GM19240 (cell line): ENCODE results near the gene MARCHF10.
"Not testable (repeated sequence)": the region's sequence is repeated elsewhere in the genome, so short reads cannot be mapped to it uniquely, and the experiment has no call there.

Experiments
- DNase-seq: peaks from one replicate; pipeline ENCODE4 v3.0.0; 2011; ENCODE audit warnings: low spot score; ENCODE audit not compliant: insufficient read length

The MARCHF10 gene, protein sequence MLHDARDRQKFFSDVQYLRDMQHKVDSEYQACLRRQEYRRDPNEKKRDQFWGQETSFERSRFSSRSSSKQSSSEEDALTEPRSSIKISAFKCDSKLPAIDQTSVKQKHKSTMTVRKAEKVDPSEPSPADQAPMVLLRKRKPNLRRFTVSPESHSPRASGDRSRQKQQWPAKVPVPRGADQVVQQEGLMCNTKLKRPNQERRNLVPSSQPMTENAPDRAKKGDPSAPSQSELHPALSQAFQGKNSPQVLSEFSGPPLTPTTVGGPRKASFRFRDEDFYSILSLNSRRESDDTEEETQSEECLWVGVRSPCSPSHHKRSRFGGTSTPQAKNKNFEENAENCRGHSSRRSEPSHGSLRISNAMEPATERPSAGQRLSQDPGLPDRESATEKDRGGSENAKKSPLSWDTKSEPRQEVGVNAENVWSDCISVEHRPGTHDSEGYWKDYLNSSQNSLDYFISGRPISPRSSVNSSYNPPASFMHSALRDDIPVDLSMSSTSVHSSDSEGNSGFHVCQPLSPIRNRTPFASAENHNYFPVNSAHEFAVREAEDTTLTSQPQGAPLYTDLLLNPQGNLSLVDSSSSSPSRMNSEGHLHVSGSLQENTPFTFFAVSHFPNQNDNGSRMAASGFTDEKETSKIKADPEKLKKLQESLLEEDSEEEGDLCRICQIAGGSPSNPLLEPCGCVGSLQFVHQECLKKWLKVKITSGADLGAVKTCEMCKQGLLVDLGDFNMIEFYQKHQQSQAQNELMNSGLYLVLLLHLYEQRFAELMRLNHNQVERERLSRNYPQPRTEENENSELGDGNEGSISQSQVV

DNA sequence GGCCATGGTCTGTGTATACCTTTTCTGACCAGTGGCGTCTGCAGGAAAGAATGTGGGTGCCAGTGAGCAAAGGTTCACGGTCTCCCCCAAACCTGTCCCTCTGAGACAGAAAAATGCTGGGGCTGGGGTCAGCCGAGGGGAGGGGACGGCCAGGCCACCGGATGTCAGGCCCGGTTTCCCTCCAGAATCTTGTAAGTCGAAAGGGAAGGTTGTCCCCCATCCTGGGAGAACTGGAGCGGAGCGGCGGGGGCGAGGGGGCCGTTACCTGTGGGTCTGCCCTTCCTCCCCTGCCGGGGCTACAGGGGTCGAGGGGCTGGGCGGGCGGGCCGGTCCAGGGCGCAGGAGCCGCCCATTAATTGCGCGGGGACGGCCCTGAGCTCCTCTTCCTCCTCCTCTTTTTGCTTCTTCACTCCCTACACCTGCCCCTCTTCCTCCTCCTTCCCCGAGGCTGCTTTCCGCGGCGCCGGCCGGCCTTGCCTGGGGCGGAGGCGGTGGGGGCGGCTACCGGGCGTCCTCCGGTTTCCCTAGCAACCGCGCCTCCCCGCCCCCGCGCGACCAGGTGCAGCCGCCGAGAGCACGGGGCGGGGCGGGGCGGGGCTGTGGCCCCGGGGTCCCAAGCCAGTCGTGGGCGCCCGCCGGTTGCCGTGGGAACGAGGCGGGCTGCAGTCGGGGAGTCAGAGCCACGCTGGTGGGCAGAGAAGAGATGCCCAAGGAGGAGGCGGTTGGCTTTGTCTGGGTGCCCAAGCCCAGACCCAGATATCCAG is at the start of gene MARCHF10:
TSS of gene MARCHF10 (minus strand) at position 503 of the 764 bp plus-strand sequence. CDS start 6,579 bp downstream, outside the sequence.
- DNase-seq: no peak

- no peak for DNase-seq
Measured at GRCh38 chr17:62857526-62857925, 49.4 kb upstream of the MARCHF10 start.

DNA sequence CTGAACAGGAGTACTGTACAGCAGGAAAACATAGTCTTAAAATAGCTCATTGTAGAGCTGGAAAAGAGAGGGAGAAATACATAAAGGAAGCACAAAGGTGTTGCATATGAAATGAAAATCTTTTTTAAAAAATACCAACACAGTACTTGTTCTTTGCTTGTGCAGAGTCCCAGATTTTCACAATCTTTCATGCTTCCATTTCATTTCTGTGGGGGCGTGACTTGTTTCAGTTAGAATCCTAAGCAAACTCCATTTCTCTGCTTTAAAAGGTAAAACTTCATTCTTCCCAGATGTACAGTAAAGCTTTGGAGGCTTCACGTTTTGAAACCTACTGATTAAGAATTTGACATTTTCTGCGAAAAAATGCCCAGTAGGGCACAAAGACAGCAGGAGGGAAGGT is 48.5 kb upstream of the MARCHF10 start:
- DNase-seq: no peak

- no peak for DNase-seq
Measured at GRCh38 chr17:62855156-62855555, 47.0 kb upstream of the MARCHF10 start.

- no peak for DNase-seq
Measured at GRCh38 chr17:62854098-62854680, 46.1 kb upstream of the MARCHF10 start.

GRCh38 chr17:62852195-62852594 is 44.1 kb upstream of the MARCHF10 start:
- no peak for DNase-seq

DNA sequence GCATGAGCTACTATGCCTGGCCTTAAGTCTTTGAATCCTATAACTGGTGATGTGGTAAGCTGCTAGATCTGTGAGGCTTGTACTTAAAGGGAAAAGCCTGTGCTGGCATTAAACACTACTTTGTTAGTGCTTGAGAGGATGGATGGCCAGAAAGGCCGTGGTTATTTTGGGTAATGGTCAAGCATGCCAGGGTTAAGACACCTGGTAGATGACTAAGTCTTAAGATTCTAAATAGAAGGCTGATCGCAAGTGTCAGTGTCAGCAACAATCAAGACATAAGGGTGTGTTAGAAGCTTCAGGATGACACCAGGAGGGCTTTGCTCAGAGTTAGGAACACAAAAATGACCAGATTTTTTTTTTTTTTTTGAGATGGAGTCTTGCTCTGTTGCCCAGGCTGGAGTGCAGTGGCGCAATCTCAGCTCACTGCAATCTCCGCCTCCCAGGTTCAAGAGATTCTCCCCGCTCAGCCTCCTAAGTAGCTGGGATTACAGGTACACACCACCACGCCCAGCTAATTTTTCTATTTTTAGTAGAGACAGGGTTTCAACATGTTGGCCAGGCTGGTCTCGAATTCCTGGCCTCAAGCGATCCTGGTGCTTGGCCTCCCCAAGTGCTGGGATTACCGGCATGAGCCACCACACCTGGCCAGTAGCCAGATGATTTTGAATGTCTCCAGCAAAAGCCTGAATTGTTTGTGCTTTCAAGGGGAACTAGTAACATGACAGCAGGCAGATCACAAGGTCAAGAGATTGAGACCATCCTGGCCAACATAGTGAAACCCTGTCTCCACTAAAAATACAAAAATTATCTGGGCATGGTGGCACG is 41.7 kb upstream of the MARCHF10 start:
- DNase-seq: not testable (repeated sequence)

DNA sequence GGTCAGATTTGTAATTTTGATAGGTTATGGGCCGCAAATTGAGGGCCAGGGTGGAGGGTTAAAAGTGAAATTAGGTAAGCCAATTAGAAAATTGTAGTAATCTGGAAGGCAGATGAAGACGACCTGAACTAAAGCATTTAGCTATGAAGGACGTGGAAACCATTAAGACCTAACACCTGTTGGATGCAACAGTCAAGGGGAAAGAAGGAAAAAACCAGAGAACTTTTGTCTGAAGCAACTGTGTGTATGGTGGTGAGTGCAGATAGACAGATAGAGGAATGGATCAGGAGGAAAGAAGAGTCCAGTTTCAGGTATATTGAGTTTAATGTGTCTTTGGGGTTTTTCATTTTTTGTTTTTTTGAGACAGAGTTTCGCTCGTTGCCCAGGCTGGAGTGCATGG is 40.2 kb upstream of the MARCHF10 start:
- no peak for DNase-seq

DNA sequence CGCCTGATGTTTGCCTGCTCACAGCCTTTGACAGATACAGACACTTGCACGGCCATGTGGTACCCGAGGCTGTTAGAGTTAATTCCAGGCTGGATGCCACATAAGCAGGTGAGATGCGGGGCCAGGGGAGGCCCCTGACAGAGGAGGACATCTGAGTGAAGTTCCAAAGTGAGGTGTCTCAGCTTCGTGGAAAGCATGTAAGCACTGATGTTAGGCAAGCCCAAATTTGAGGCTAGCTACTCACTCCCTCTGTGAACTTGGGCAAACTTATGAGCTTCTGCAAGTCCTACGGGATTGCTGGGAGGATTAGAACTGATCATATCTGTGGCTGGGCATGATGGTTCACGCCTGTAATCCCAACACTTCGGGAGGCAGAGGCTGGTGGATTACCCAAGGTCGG is 39.3 kb upstream of the MARCHF10 start:
- no peak for DNase-seq

GRCh38 chr17:62840871-62841270 is 32.8 kb upstream of the MARCHF10 start:
- DNase-seq: no peak

- DNase-seq: not testable (repeated sequence)
Measured at GRCh38 chr17:62833816-62834215, 25.7 kb upstream of the MARCHF10 start.

DNA sequence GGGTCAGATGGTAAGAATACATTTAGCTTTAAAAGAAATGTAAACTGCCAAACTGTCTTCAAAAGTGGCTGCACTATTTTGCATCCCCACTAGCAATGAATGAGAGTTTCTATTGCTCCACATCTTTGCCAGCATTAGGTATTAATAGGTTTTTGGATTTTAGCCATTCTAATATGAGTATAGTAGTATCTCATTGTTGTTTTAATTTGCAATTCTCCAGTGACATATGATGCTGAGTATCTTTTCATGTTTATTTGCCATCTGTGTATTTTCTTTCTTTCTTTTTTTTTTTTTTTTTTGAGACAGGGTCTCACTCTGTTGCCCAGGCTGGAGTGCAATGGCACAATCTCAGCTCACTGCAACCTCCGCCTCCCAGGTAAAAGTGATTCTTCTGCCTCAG is 24.3 kb upstream of the MARCHF10 start:
- DNase-seq: no peak

- DNase-seq: not testable (repeated sequence)
Measured at GRCh38 chr17:62831066-62831465, 23.0 kb upstream of the MARCHF10 start.

DNA sequence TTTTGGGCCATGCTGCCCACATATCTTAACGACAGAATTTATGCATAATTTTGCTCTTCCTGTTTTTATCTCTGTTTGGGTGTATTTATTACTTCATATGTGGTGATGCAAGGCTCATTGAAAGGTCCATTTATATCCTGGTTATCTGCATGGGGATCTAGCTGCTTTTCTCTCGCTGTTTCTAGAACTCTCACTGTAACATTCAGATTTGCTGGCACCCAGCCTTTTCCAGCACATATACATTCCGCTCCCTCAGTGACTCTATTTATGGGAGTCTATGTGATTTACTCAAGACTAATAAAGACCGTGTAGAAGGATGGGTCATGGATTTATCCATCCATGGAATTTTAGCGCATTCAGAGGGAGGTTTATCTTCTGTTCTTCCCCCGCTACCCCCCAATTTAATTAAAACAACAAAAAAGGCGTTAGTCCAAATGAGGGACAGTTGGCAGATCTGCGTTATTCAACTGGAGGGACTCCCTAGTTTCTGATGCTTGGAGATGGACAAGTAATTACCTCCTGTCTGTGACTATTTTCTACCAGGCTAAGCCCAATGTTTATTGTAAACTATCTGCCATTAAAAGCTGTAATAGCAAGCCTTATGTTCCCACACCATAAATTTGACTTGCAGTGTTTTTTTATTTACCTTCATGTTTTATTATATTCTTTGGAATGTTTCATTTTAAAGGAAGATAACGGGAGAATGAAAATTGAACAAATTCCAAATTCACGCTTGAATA is 19.8 kb upstream of the MARCHF10 start:
- no peak for DNase-seq

GRCh38 chr17:62826956-62827355 is 18.8 kb upstream of the MARCHF10 start:
- DNase-seq: no peak

DNA sequence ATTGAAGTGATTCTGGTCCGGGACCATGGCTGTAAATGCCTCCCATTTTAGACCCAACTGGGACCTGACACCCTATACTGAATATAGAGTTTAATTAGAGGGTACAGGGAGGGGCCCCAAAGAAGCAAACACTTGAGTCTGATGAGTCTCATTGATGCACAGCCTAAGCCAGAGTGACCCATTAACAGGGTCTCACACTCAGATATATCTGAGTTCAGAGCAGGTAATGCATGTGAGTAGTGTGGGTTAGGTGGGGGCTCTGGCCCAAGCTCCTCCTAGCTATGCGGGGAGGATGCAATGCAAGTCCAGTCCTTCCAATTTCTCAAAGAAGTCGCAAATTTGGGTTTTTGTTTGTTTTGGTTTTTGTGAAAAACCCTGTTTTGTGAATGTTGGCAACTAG is 17.1 kb upstream of the MARCHF10 start:
- DNase-seq: no peak

DNA sequence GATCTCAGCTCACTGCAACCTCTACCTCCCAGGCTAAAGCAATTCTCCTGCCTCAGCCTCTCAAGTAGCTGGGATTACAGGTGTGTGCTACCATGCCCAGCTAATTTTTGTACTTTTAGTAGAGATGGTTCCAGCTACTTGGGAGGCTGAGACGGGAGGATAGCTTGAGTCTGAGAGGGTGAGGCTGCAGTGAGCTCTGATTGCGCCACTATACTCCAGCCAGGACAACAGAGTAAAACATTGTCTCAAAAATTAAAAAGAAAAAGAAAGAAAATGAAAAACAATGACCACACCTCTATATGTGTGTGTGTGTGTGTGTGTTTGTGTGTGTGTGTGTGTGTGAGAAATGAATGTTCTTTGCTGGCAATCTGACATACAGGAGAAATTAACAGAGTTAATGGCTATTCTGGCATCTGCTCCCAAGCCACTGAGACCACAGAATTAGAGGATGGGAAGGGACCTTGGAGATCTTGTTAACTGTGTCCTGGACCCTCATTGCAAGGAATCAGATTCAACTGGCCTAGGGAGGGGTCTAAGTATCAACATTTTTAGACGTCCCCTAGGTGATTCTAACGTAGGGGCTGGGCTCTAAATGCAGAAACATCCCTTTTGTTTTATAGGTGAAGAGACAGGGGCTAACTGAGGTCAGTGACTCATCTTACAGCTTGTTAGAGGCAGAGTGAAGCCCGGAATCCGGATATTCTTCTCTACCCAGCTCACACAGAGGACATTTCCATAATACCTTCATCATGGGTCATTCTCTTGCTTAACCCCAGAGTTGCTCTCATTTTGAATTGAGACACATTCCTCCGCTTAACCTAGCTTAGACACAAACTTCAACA is 16.4 kb upstream of the MARCHF10 start:
- DNase-seq: no peak

GRCh38 chr17:62823111-62823893 is 15.2 kb upstream of the MARCHF10 start:
- DNase-seq: no peak
